Uterus (tissue), 4 donors: ENCODE results near the gene PLD6. TPM values are rescaled to one million over a fixed set of nuclear protein-coding genes. Genes with fewer than 3 reads are reported as not detected.

ENCODE experiments used
- DNase-seq, 2 donors: peaks; one replicate each; pipeline ENCODE4 v3.0.0-alpha.2; 2019 to 2020
- H3K27ac ChIP-seq, 2 donors: fragments of 200-600 bp; sonication (generic); 1 replicate in 1 of 2; 2 replicates in 1 of 2; pipeline ENCODE4 v1.5.1; 2016 to 2018
- H3K27me3 ChIP-seq, 2 donors: fragments of 200-600 bp; sonication (generic); one replicate each; pipeline ENCODE4 v1.5.1; 2018 to 2019; ENCODE audit warnings: control low read depth in 1 of 2
- H3K36me3 ChIP-seq, 2 donors: fragments of 200-600 bp; sonication (generic); one replicate each; pipeline ENCODE4 v1.5.1; 2019; ENCODE audit warnings: control low read depth in 1 of 2
- H3K4me1 ChIP-seq, 2 donors: fragments of 200-600 bp; sonication (generic); one replicate each; pipeline ENCODE4 v1.5.1; 2018 to 2019; ENCODE audit warnings: control low read depth in 1 of 2
- H3K4me3 ChIP-seq, 2 donors: fragments of 200-600 bp; sonication (generic); 1 replicate in 1 of 2; 2 replicates in 1 of 2; pipeline ENCODE4 v1.5.1; 2018 to 2019; ENCODE audit warnings: mild to moderate bottlenecking in 1 of 2
- H3K9me3 ChIP-seq, 2 donors: fragments of 200-600 bp; sonication (generic); one replicate each; pipeline ENCODE4 v1.5.1; 2019; ENCODE audit warnings: control low read depth in 1 of 2
- POLR2A ChIP-seq, 2 donors: fragments of 450-650 bp; IDR thresholded peaks; one replicate each; pipeline ENCODE4 v1.6.1; 2016; ENCODE audit warnings: antibody characterized with exemption in 2 of 2, mild to moderate bottlenecking in 1 of 2, moderate library complexity in 1 of 2
- intact Hi-C: fragments of 100-400 bp; cut with DNase I; formaldehyde crosslinking; loops from one replicate; pipeline ENCODE4 v1.15.1; 2023; ENCODE audit warnings: low total_unique reads
- total RNA-seq, 4 donors: library from RNA; depleted of rRNA in 3 of 4; stranded (reverse); fragments of >200 nt in 3 of 4; gene quantifications; one replicate each; pipeline versions ENCODE4 v1.1.0 to v1.2.4, GENCODE V29; 2014 to 2023
- TF ChIP-seq, protein P1 (sequence below), 4 experiments: fragments of 200-600 bp in 2 of 4; fragments of 450-650 bp in 2 of 4; sonication (generic) in 2 of 4; IDR thresholded peaks; one replicate each; pipeline ENCODE4 v1.5.1; 2016 to 2019; ENCODE audit warnings: antibody characterized with exemption in 4 of 4, mild to moderate bottlenecking in 2 of 4, moderate library complexity in 1 of 4
- donor health status: DM: yes; HTN: yes; CAD: no.

PLD6 gene
- total RNA-seq, 4 donors from 2014 or later = 0.77 to 8.1 (median 5.0) TPM

DNA sequence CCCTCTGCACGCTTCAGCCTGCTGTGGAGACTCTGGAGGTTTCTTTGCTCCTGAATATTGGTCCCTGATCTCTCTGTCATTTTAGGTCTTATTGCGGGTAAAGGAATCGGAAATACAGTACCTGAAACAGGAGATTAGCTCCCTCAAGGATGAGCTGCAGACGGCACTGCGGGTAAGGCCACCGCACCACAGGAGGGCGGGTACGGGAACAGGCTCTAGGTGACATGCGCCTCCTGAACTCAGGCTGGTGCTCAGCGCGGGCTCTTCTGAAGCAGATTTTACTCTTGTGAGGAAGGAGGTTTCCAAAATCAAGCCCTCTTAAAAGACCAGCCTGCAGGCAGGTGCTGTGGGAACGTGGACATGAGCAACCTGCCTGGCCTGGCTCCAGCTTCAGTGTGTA is 29.8 kb downstream of the PLD6 start:
- no peaks in the 10 kb centered on the region for H3K36me3 ChIP-seq
- H3K4me1 ChIP-seq = no peaks in the 10 kb centered on the region
- TF ChIP-seq, protein P1, sequence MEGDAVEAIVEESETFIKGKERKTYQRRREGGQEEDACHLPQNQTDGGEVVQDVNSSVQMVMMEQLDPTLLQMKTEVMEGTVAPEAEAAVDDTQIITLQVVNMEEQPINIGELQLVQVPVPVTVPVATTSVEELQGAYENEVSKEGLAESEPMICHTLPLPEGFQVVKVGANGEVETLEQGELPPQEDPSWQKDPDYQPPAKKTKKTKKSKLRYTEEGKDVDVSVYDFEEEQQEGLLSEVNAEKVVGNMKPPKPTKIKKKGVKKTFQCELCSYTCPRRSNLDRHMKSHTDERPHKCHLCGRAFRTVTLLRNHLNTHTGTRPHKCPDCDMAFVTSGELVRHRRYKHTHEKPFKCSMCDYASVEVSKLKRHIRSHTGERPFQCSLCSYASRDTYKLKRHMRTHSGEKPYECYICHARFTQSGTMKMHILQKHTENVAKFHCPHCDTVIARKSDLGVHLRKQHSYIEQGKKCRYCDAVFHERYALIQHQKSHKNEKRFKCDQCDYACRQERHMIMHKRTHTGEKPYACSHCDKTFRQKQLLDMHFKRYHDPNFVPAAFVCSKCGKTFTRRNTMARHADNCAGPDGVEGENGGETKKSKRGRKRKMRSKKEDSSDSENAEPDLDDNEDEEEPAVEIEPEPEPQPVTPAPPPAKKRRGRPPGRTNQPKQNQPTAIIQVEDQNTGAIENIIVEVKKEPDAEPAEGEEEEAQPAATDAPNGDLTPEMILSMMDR (IDR thresholded peaks at IDR 0.05) = no peak
- TF ChIP-seq POLR2A (IDR thresholded peaks at IDR 0.05) = no peak
- H3K4me3 ChIP-seq = no peak overlapping the region
- intact Hi-C loops = no loop called here
- no peak for DNase-seq
- H3K27ac ChIP-seq = no peak overlapping the region
- H3K9me3 ChIP-seq = no peaks in the 10 kb centered on the region
- H3K27me3 ChIP-seq = no peaks in the 10 kb centered on the region

DNA sequence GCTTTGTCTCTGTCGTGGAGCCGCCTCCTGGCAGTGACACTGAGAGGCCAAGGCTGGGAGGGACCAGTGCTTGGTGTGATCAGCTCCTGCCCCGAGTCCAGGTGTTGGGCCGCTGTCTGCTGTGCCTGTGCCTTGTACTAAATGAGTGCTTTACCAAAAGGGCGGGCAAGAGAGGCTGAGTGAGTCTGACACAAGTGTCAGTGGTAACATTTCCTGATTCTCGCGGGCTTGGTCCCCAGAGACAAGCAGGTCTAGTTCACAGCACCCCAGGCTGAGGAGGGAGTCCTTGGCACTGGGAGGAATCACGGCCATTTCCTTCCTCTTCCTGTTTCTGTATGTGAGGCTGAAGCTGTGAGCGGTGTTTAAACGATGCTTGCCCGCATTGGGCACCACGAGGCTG is 30.2 kb downstream of the PLD6 start:
- Histone ChIP-seq H3K27ac (no peak overlapping the region), H3K4me3 (no peak overlapping the region), H3K4me1 (no peaks in the 10 kb centered on the region), H3K36me3 (no peaks in the 10 kb centered on the region), H3K27me3 (no peaks in the 10 kb centered on the region), H3K9me3 (no peaks in the 10 kb centered on the region)
- no peak for DNase-seq
- TF ChIP-seq, protein P1 (IDR thresholded peaks at IDR 0.05) = no peak
- no peak for TF ChIP-seq POLR2A (IDR thresholded peaks at IDR 0.05)
- intact Hi-C loops = no loop called here

DNA sequence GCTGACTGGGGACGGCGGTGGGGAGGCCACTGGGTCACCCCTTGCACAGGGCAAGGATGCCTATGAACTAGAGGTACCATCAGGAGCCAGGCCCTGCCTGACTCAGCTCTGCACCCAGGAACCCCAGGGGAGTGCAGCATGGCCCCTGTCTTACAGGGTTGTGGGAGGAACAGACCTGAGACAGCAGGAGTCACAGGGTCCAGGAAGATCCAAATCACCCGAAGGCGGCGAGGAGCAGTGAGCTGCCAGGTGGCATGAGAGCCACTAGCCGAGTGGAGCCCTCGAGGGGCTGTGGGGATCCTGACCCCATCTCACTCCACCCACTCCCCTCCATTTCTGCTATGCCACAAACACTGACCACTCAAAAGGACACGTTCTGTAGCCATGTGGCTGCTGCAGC is 30.8 kb downstream of the PLD6 start:
- no peaks in the 10 kb centered on the region for H3K27me3 ChIP-seq
- no peak for DNase-seq
- H3K4me3 ChIP-seq = no peak overlapping the region
- no peaks in the 10 kb centered on the region for H3K4me1 ChIP-seq
- no peak overlapping the region for H3K27ac ChIP-seq
- H3K9me3 ChIP-seq = no peaks in the 10 kb centered on the region
- intact Hi-C loops = no loop called here
- no peaks in the 10 kb centered on the region for H3K36me3 ChIP-seq
- TF ChIP-seq, protein P1 (IDR thresholded peaks at IDR 0.05) = no peak
- no peak for TF ChIP-seq POLR2A (IDR thresholded peaks at IDR 0.05)

- Histone ChIP-seq H3K4me1 (no peaks in the 10 kb centered on the region), H3K4me3 (no peak overlapping the region), H3K36me3 (no peaks in the 10 kb centered on the region), H3K27me3 (no peaks in the 10 kb centered on the region), H3K9me3 (no peaks in the 10 kb centered on the region), H3K27ac (no peak overlapping the region)
- DNase-seq = no peak
- TF ChIP-seq, protein P1 (IDR thresholded peaks at IDR 0.05) = no peak
- no peak for TF ChIP-seq POLR2A (IDR thresholded peaks at IDR 0.05)
- intact Hi-C loops = no loop called here
Measured at GRCh38 chr17:17173921-17174320, 32.2 kb downstream of the PLD6 start.

- Histone ChIP-seq H3K27ac (no peak overlapping the region), H3K9me3 (no peaks in the 10 kb centered on the region), H3K4me3 (no peak overlapping the region), H3K27me3 (no peaks in the 10 kb centered on the region), H3K4me1 (no peaks in the 10 kb centered on the region), H3K36me3 (no peaks in the 10 kb centered on the region)
- DNase-seq = no peak
- TF ChIP-seq POLR2A (IDR thresholded peaks at IDR 0.05) = no peak
- intact Hi-C loops = no loop called here
Measured at GRCh38 chr17:17172990-17173389, 33.1 kb downstream of the PLD6 start.
